ENCODE measurements around the gene TC2N.

Gene TC2N

GRCh38 chr14:91867316-91867988, at the start of gene TC2N:
TSS of gene TC2N (minus strand) at chr14:91867536. CDS start at chr14:91813769, 53,767 bp downstream.
- H3K4me3 ChIP-seq (ENCODE audit: low read depth, low read length): no peak within 1 kb of the TSS
- TF ChIP-seq CTCF (IDR thresholded peaks at IDR 0.05; ENCODE audit: low read depth, low read length, missing control alignments): no peak
- DNase-seq (ENCODE audit: low read depth): no peak
- in situ Hi-C loops (cut with HindIII; ENCODE audit: low sequenced_read_pairs): no loop called here

- no peak for TF ChIP-seq CTCF (IDR thresholded peaks at IDR 0.05; ENCODE audit: low read depth, low read length, missing control alignments)
- in situ Hi-C loops (cut with HindIII; ENCODE audit: low sequenced_read_pairs): no loop called here
- no peak overlapping the region for H3K4me3 ChIP-seq (ENCODE audit: low read depth, low read length)
- no peak for DNase-seq (ENCODE audit: low read depth)
These were observed 44.7 kb upstream of the TC2N start for GRCh38 chr14:91912035-91912434.

- TF ChIP-seq CTCF (IDR thresholded peaks at IDR 0.05; ENCODE audit: low read depth, low read length, missing control alignments): peak; percentile 76
- in situ Hi-C loops (cut with HindIII; ENCODE audit: low sequenced_read_pairs): no loop called here
- no peak for DNase-seq (ENCODE audit: low read depth)
These were observed 44.2 kb upstream of the TC2N start for GRCh38 chr14:91911474-91912032.

GRCh38 chr14:91910196-91910595, 42.9 kb upstream of the TC2N start:
- no peak for DNase-seq (ENCODE audit: low read depth)
- in situ Hi-C loops (cut with HindIII; ENCODE audit: low sequenced_read_pairs): no loop called here
- TF ChIP-seq CTCF (IDR thresholded peaks at IDR 0.05; ENCODE audit: low read depth, low read length, missing control alignments): no peak
- no peak overlapping the region for H3K4me3 ChIP-seq (ENCODE audit: low read depth, low read length)

More at GRCh38 chr14:91911474-91912032, 44.2 kb upstream of the TC2N start:
- H3K4me3 ChIP-seq (ENCODE audit: low read depth, low read length): no peak overlapping the region

GRCh38 chr14:91906374-91906773, 39.0 kb upstream of the TC2N start:
- DNase-seq (ENCODE audit: low read depth): no peak
- no peak for TF ChIP-seq CTCF (IDR thresholded peaks at IDR 0.05; ENCODE audit: low read depth, low read length, missing control alignments)
- H3K4me3 ChIP-seq (ENCODE audit: low read depth, low read length): no peak overlapping the region
- in situ Hi-C loops (cut with HindIII; ENCODE audit: low sequenced_read_pairs): no loop called here

- no peak for DNase-seq (ENCODE audit: low read depth)
- no peak overlapping the region for H3K4me3 ChIP-seq (ENCODE audit: low read depth, low read length)
- no peak for TF ChIP-seq CTCF (IDR thresholded peaks at IDR 0.05; ENCODE audit: low read depth, low read length, missing control alignments)
- in situ Hi-C loops (cut with HindIII; ENCODE audit: low sequenced_read_pairs): no loop called here
These were observed 37.8 kb upstream of the TC2N start for GRCh38 chr14:91904956-91905645.

Data from astrocyte of the cerebellum (primary cell).